Measurements from ENCODE around the gene MEP1B.
"Not testable (repeated sequence)": the region's sequence is repeated elsewhere in the genome, so short reads cannot be mapped to it uniquely, and the experiment has no call there.

MEP1B gene

GRCh38 chr18:32189790-32190189 lies at the start of gene MEP1B:
MEP1B (plus strand) TSS chr18:32190039; CDS start chr18:32190071, 32 bp downstream.
- POLR2A ChIA-PET: no interaction called here
- no peak for DNase-seq (ENCODE audit: extremely low spot score)
- TF ChIP-seq, protein P1, sequence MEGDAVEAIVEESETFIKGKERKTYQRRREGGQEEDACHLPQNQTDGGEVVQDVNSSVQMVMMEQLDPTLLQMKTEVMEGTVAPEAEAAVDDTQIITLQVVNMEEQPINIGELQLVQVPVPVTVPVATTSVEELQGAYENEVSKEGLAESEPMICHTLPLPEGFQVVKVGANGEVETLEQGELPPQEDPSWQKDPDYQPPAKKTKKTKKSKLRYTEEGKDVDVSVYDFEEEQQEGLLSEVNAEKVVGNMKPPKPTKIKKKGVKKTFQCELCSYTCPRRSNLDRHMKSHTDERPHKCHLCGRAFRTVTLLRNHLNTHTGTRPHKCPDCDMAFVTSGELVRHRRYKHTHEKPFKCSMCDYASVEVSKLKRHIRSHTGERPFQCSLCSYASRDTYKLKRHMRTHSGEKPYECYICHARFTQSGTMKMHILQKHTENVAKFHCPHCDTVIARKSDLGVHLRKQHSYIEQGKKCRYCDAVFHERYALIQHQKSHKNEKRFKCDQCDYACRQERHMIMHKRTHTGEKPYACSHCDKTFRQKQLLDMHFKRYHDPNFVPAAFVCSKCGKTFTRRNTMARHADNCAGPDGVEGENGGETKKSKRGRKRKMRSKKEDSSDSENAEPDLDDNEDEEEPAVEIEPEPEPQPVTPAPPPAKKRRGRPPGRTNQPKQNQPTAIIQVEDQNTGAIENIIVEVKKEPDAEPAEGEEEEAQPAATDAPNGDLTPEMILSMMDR (IDR thresholded peaks at IDR 0.05; ENCODE audit: control extremely low read depth, extremely low read depth, low read depth, missing control alignments): no peak
- CTCF ChIA-PET: no interaction called here

GRCh38 chr18:32148185-32148870 lies 41.5 kb upstream of the MEP1B start:
- TF ChIP-seq, protein P1 (IDR thresholded peaks at IDR 0.05; ENCODE audit: control extremely low read depth, extremely low read depth, low read depth, missing control alignments): no peak
- CTCF ChIA-PET: interaction anchor here (1.1 kb wide), 1 partner anchor 10 kb away, joined by 3 read pairs; no protein-coding TSS in a partner anchor
- POLR2A ChIA-PET: no interaction called here
- no peak for DNase-seq (ENCODE audit: extremely low spot score)

- ChIA-PET CTCF (interaction anchor here (0.9 to 1.3 kb wide), 2 partner anchors 119 to 396 kb away, joined by 3 to 5 read pairs; no protein-coding TSS in a partner anchor), POLR2A (no interaction called here)
- DNase-seq (ENCODE audit: extremely low spot score): peak; percentile 33
- TF ChIP-seq, protein P1 (IDR thresholded peaks at IDR 0.05; ENCODE audit: control extremely low read depth, extremely low read depth, low read depth, missing control alignments): no peak
Observed at GRCh38 chr18:32152705-32153448, 37.0 kb upstream of the MEP1B start.

DNA sequence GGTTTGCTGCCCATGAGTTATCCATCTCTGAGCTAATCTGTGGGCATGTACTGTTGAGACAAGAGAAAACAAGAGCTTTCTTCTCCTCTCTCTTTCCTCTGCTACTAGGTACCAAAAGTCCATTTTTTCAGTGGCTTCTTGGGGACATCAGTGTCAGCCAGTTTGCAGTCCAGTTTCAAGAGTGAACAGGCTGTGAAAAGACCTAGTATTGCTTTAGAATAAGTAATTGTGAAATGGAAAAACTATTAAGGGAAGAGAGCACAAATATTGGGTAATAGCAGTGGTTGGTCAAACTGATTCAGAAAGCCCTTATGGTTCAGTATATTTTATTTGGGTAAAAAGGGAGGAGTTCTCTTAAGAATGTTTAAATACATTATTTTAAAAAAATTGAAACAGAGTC lies 33.0 kb upstream of the MEP1B start:
- CTCF ChIA-PET: interaction anchor here (1.0 to 10.2 kb wide), 14 partner anchors 11 to 402 kb away, joined by 3 to 98 read pairs (median 6); no protein-coding TSS in a partner anchor
- POLR2A ChIA-PET: no interaction called here

GRCh38 chr18:32157580-32157979 lies 32.3 kb upstream of the MEP1B start:
- POLR2A ChIA-PET: no interaction called here
- no peak for DNase-seq (ENCODE audit: extremely low spot score)
- TF ChIP-seq, protein P1 (IDR thresholded peaks at IDR 0.05; ENCODE audit: control extremely low read depth, extremely low read depth, low read depth, missing control alignments): no peak
- CTCF ChIA-PET: interaction anchor here (0.7 to 10.2 kb wide), 36 partner anchors 10 to 658 kb away, joined by 3 to 98 read pairs (median 4); partner anchors contain the start of gene GAREM1

More for the DNA sequence above, 33.0 kb upstream of the MEP1B start:
- DNase-seq (ENCODE audit: extremely low spot score): no peak
- TF ChIP-seq, protein P1 (IDR thresholded peaks at IDR 0.05; ENCODE audit: control extremely low read depth, extremely low read depth, low read depth, missing control alignments): no peak

DNA sequence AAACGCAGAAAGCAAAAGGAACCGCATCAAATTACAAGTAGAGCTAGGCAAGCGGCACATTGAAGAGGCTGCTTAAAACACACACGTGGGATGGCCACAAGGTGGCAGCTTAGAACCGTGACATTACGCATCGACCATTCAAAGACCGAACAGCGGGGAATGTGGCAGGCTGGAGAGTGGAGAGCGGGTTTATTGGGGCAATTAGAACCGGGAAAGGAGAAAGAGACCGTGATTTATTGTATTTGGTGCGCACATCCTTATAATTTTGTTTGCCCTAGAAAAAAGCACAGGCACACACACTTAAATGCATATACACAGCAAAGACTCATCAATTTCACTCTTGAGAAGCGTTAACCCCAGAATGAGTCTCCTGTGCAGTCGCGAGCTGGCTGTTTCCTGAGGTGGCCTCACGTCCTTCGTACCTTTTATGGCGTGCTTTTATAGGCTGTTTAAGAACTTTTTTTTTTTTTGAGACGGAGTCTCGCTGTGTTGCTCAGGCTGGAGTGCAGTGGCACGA lies 31.7 kb upstream of the MEP1B start:
- CTCF ChIA-PET: interaction anchor here (0.7 to 10.2 kb wide), 38 partner anchors 10 to 658 kb away, joined by 3 to 98 read pairs (median 4); partner anchors contain the start of gene GAREM1

GRCh38 chr18:32158631-32159030 lies 31.2 kb upstream of the MEP1B start:
- DNase-seq (ENCODE audit: extremely low spot score); POLR2A ChIA-PET: not testable (repeated sequence)
- CTCF ChIA-PET: interaction anchor here (0.7 to 10.2 kb wide), 24 partner anchors 9 to 587 kb away, joined by 3 to 98 read pairs (median 4); partner anchors contain the start of gene GAREM1

More for the DNA sequence above, 31.7 kb upstream of the MEP1B start:
- POLR2A ChIA-PET: no interaction called here
- peak; percentile 77 for DNase-seq (ENCODE audit: extremely low spot score)
- TF ChIP-seq, protein P1 (IDR thresholded peaks at IDR 0.05; ENCODE audit: control extremely low read depth, extremely low read depth, low read depth, missing control alignments): peak; percentile 88
